MG63 (cell line): ENCODE measurements around the gene MFAP4. TPM values are rescaled to one million over a fixed set of nuclear protein-coding genes. Genes with fewer than 3 reads are reported as not detected.
A peak's percentile ranks its signal among the peaks of the same experiment; 100 is the strongest.
"Not testable (repeated sequence)": the region's sequence is repeated elsewhere in the genome, so short reads cannot be mapped to it uniquely, and the experiment has no call there.

Source experiments
- DNase-seq: peaks from one replicate; pipeline ENCODE4 v3.0.0-alpha.2; 2020
- H3K27me3 ChIP-seq: fragments of 250-450 bp; sonication (Bioruptor Pico); 2 replicates; pipeline ENCODE4 v1.5.1; 2020; ENCODE audit warnings: mild to moderate bottlenecking, moderate library complexity
- H3K36me3 ChIP-seq: fragments of 250-450 bp; sonication (Bioruptor Pico); 2 replicates; pipeline ENCODE4 v1.5.1; 2020; ENCODE audit warnings: mild to moderate bottlenecking, moderate library complexity
- H3K4me3 ChIP-seq: fragments of 250-450 bp; sonication (Bioruptor Pico); 2 replicates; pipeline ENCODE4 v1.5.1; 2020; ENCODE audit warnings: mild to moderate bottlenecking, moderate library complexity
- H3K9me3 ChIP-seq: fragments of 250-450 bp; sonication (Bioruptor Pico); 2 replicates; pipeline ENCODE4 v1.5.1; 2020; ENCODE audit warnings: mild to moderate bottlenecking, moderate library complexity
- total RNA-seq: library from RNA; depleted of rRNA; stranded (reverse); fragments of >200 nt; shearing (Covaris generic); gene quantifications from 2 replicates; pipeline ENCODE4 v1.2.3, GENCODE V29; 2014; ENCODE audit warnings: low replicate concordance

The MFAP4 gene
- total RNA-seq, 1 experiment from 2014 or later: 3.2 TPM

DNA sequence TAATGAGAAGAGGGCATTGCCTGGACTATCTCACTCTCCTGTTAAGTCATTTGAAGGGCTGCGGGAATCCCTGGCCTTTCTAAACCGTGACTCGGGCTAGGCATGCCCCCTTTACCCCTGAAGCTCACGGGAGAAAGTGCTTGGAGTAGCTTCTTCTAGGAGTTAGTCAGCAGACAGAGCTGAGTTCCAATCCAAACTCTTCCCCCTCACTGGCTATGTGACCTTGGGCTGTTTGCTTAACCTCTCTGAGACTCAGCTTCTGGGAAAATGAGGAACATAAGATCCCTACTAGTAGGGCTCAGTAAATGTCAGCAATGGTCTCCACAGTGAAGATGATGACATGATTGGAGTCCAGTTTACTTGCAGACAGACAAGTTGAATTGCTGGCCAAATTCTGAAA is 18.8 kb downstream of the MFAP4 start:
- Histone ChIP-seq H3K36me3 (no peaks in the 10 kb centered on the region), H3K4me3 (no peak overlapping the region), H3K9me3 (no peaks in the 10 kb centered on the region), H3K27me3 (no peaks in the 10 kb centered on the region)
- no peak for DNase-seq

DNA sequence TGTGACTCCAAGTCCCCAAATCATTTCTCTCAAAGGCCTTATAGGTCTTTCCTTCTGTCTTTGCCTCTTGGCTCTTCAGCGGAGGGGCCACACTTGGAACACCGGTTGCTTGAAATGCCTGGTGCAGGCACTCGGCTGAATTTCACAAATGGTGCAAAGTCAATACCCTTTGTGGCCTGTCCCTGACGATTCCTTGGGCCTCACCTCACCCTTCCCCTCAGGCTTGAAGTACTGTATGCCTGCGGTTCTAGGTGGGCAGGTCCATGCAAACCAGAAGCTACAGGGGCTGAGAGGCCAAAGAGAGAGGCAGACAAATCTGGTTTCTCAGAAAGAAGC is 20.4 kb downstream of the MFAP4 start:
- Histone ChIP-seq H3K27me3 (no peaks in the 10 kb centered on the region), H3K36me3 (no peaks in the 10 kb centered on the region), H3K4me3 (no peak overlapping the region), H3K9me3 (no peaks in the 10 kb centered on the region)
- no peak for DNase-seq

DNA sequence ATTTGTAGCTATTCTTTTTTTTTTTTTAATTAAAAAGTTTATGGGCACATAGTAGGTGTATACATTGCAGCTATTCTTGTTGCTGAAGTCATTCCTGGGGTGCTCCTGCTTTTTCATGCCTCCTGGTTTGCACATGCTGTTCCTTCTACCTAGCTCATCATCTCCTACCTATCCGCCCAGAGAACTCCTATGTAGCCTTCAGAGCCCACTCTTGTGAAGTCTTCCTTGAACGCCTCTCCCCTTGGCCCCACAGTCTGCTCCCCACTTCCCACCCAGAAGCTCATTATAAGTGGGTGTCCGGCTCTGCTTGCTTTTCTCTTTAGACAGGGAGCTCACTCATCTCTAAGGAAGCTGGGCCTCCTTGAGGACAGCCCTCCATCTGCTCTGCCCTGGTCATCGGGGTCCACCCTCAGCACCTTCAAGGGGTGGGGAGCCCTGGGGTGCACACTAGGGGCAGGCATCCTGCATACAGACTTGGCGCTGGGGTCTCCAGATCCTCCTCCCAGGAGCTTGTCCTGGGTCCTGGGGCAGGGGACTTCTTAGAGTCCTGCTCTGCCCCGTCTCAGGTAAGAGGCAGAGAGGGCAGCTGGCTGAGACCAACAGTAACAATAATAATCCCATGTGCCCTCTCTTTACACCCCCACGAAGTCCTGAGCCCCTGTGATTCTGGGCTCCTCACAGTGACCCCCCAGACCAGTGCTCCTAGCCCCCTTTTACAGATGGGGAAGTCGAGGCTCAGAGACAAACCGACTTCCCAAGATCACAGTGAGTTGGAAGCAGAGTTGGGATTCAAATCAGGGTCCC is 21.0 kb downstream of the MFAP4 start:
- H3K36me3 ChIP-seq: no peaks in the 10 kb centered on the region
- H3K4me3 ChIP-seq: no peak overlapping the region
- H3K27me3 ChIP-seq: no peaks in the 10 kb centered on the region
- no peaks in the 10 kb centered on the region for H3K9me3 ChIP-seq
- DNase-seq: no peak

DNA sequence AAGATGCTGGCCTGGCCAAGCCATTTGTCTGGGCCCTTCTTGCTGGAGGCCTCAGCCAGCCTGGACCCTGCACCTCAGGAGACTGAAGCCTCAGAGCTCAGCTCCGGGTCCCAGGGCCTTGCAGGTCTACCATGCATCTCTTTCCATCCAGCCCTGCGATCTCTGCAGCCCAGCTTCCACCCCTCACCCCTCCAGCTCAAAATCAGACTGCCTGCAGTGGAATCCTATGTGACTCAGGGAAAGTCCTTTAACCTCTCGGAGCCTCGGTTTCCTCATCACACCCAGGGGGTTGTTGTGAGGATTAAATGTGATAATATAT is 21.5 kb downstream of the MFAP4 start:
- Histone ChIP-seq H3K9me3 (no peaks in the 10 kb centered on the region), H3K4me3 (no peak overlapping the region), H3K27me3 (no peaks in the 10 kb centered on the region), H3K36me3 (no peaks in the 10 kb centered on the region)
- no peak for DNase-seq

DNA sequence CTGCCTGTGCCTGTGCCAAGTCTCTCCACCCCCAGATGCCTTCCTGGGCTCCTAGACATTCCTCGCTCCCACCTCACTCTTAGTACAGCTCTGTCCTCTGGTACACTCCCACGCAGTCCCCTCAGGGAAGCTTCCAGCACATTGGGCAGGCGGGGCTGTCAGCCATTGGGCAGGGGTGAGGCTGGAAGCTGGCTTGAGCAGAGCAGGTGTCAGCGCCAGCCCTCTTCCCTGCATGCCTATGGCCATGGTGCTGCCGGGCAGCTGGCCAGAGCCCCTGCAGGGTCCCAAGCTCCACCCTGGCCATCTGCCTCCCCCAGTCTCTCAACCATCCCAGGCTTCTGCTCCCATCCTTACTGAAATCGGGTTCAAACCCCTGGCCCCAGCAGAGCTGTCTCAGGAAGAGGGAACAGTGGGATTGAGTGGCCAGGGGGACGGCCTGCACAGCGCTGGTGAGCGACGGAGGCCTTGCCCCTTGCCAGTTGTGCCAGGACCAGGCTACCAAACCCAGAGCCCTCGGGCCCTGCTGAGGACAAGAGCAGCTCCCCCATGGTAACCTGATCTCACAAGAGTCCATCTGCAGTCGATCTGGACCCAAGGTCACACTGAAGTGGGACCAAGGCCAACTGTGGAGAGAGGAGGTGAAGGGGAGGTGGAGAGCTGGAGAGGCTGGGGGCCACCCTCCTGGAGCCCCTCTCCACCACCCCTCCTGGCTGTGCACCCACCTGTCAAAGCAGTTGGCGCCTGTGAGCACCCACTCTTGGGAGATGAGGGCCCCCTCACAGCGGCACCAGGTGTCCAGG is 22.1 kb downstream of the MFAP4 start:
- Histone ChIP-seq H3K36me3 (no peaks in the 10 kb centered on the region), H3K27me3 (no peaks in the 10 kb centered on the region), H3K4me3 (no peak overlapping the region), H3K9me3 (no peaks in the 10 kb centered on the region)
- no peak for DNase-seq

DNA sequence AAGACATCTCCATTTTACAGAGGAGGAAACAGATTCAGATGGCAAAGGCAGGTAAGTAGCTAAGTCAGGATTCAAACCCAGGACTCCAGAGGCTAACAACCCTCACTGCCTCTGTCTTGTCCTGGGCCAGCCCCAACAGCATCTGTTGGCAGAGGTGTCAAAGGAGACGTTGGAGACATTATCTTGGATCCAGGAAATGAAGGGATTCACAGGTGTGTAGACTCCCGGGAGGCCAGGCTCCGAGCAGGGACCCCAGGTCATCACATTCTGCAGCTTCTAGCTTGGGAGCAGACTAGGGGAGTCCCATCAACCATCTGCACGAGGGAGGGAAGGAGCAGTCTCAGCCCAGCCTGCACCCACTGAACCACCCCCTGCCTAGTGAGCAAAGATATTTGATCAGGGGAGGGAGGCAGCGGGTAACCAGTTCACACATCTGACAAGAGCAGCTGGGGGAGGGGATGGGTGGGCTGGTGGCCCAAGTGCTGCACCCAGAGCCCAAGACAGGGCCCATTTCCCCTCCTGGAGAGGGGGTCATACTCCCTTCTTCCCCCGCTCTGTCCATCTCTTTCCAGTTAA is 23.4 kb downstream of the MFAP4 start:
- DNase-seq: no peak
- Histone ChIP-seq H3K4me3 (no peak overlapping the region), H3K27me3 (no peaks in the 10 kb centered on the region), H3K36me3 (no peaks in the 10 kb centered on the region), H3K9me3 (no peaks in the 10 kb centered on the region)

DNA sequence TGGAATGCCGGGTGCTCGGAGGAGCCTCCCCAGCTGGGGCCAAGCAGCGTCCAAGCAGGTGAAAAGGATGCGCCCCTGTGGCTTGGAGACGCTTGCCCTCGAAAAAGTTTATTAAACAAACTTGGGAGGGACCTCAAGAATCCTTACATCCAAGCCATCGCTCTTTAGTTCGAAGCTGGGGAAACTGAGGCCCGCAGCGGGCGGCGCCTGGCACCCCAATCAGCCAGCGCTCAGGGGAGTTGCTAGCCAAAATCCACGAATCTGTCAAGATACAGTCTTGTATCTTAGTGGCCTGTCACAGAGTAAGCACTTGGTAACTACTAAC is 23.9 kb downstream of the MFAP4 start:
- no peak for DNase-seq
- H3K4me3 ChIP-seq: peak overlapping the region; percentile 77
- no peaks in the 10 kb centered on the region for H3K27me3 ChIP-seq
- no peaks in the 10 kb centered on the region for H3K9me3 ChIP-seq
- H3K36me3 ChIP-seq: no peaks in the 10 kb centered on the region

DNA sequence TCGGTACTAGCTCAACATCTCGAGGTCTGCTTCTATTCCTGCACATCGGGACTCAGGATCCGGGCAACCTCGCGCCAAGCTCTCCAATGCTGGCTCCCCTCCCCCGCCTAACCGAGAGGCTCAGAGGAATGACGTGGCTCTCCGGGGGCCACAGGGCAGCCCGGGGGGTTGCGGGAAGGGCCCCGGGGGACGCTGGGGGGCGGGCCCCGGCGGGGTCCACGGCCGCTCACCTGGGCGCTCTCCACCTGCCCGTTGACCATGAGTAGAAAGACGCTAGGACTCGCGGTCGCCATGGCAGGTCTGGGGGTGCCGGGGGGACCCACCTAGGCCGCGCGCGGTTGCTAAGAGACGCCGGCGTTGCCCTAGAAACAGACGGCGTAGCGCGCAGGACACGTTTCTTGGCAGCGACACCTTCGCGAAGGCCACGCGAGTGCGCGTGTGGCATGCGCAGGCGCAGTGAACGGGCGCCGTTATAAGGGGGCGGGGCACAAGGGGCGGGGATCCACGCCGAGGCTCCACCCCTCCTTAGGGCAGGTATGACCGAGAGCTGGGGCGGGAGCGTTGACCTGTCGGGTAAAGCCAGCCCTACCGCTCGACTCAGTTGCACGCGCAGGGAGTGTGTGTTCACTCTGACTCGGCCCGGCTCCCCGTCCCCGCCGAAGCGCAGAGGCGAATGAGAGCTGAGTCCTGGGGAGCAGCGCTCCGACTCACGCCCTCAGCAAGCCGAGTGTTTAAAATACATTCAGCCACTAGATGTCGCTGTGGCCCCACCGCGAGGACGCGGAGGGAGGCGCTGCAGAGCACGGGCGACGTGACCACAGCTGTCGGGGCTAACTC is 24.5 kb downstream of the MFAP4 start, which contains the start of gene B9D1:
B9D1 (minus strand) TSS at position 447 of the 837 bp plus-strand sequence; CDS start at position 293, 154 bp downstream.
- peak; percentile 74 for DNase-seq
- H3K9me3 ChIP-seq: no peaks in the 10 kb centered on the region
- H3K27me3 ChIP-seq: no peaks in the 10 kb centered on the region
- peak within 1 kb of the TSS; percentile 77 for H3K4me3 ChIP-seq
- H3K36me3 ChIP-seq: no peaks in the 10 kb centered on the region

DNA sequence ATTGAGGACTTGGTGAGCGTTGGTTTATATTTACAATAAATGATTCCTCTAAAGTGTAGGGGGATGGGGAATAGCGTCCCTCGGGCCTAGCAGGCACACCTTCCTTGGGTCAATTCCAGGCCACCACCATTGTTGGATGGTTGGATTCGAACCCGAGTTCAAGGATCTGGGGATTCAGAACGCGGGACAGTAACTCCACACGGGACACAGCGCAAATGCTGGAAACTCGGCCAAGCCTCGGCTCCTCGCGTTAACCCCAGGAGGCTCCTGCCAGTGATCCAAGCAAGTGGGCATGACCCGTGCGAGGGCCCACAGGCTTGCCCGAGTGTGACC is 25.1 kb downstream of the MFAP4 start:
- Histone ChIP-seq H3K36me3 (no peaks in the 10 kb centered on the region), H3K27me3 (no peaks in the 10 kb centered on the region), H3K9me3 (no peaks in the 10 kb centered on the region), H3K4me3 (peak overlapping the region; percentile 77)
- DNase-seq: no peak

DNA sequence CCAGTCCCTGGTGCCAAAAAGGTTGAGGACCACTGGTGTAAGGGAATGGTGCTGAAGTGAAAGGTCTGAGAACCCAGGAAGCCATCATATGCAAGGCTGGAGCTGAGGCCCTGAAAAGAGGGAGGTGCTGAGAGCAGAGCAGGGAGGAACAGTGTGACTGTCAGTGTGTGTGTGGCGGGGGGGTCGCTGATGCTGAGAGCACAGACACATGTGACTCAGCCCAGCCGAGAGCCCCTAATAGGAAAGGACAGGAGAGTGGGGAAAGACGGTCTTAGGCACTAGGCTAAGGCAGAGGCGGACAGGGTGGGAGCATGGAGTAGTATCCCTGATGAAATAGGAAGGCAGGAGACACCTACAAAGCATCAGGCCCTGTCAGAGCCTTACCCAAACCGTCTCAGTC is 25.7 kb downstream of the MFAP4 start:
- no peaks in the 10 kb centered on the region for H3K27me3 ChIP-seq
- H3K9me3 ChIP-seq: no peaks in the 10 kb centered on the region
- no peak overlapping the region for H3K4me3 ChIP-seq
- no peak for DNase-seq
- H3K36me3 ChIP-seq: no peaks in the 10 kb centered on the region

DNA sequence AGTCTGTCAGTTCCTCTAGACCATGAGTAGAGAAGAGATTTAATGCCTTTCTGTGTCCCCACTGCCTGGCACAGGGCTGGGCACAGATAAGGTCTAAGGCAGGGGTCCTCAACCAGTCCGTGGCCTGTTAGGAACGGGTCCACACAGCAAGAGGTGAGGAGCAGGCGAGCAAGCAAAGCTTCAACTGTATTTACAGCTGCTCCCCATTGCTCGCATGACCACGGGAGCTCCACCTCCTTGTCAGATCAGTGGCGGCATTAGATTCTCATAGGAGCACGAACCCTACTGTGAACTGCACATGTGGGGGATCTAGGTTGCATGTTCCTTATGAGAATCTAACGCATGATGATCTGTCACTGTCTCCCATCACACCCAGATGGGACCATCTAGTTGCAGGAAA is 26.2 kb downstream of the MFAP4 start:
- no peaks in the 10 kb centered on the region for H3K36me3 ChIP-seq
- no peaks in the 10 kb centered on the region for H3K9me3 ChIP-seq
- no peaks in the 10 kb centered on the region for H3K27me3 ChIP-seq
- H3K4me3 ChIP-seq: no peak overlapping the region
- DNase-seq: no peak

DNA sequence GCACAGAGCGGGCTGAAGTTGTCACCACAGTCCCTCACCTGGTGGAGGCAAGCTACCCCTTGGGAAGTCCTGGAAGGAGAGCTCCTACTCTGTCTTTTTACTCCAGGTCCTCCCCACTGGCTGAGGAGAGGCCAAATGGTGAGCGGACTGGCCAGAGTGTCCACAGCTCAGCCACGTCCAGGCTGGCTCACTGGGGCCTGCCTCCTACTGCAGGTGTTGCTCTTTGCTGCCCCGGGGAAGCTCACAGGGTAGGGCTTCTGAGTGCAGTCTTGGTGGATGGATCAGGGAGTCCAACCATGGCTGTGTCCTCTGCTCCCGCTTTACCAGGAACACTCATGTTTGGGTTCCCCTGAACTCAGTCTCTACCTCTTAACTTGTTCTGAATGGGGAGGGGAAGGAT is 27.1 kb downstream of the MFAP4 start:
- no peaks in the 10 kb centered on the region for H3K9me3 ChIP-seq
- H3K27me3 ChIP-seq: no peaks in the 10 kb centered on the region
- no peak overlapping the region for H3K4me3 ChIP-seq
- H3K36me3 ChIP-seq: no peaks in the 10 kb centered on the region
- no peak for DNase-seq

DNA sequence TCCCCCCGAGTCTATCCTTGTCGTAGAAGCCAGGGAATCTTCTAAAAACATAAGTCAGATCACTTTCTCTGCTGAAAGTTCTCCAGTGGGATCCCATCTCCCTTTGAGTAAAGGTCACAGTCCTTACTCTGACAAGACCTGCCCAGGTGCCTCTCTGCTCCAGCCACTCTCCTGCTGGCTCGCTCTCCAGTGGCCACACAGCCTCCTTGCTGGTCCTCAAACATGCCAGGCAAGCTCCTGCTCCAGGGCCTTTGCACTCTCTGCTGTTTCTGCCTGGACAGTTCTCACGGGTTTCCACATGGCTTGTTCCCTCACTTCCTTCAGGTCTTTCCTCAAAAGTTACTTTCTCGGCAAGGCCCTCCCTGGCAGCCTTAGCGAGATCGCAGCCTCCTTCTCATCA is 27.8 kb downstream of the MFAP4 start:
- Histone ChIP-seq H3K4me3 (no peak overlapping the region), H3K36me3 (no peaks in the 10 kb centered on the region), H3K27me3 (no peaks in the 10 kb centered on the region), H3K9me3 (no peaks in the 10 kb centered on the region)
- no peak for DNase-seq

DNA sequence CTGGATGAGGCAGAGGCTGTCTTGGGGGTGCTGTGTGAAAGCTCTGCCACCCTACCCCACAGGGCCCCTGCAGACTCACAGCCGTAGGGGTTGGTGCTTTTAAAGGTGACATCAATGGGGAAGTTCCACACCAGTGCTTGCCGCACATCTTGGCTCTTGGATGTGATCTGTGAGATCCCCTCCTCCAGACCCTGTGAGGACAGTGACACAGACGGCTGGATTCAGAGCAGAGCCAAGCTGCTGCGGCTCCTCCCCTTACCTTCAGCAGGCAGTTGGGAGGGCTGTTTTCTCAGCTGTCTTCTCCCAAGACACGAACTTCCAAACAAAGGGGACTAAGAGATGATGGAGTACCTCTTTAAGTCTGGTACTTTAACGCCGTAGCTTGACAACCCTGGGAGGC is 29.2 kb downstream of the MFAP4 start:
- H3K36me3 ChIP-seq: no peaks in the 10 kb centered on the region
- no peaks in the 10 kb centered on the region for H3K9me3 ChIP-seq
- DNase-seq: no peak
- H3K4me3 ChIP-seq: no peak overlapping the region
- no peaks in the 10 kb centered on the region for H3K27me3 ChIP-seq

DNA sequence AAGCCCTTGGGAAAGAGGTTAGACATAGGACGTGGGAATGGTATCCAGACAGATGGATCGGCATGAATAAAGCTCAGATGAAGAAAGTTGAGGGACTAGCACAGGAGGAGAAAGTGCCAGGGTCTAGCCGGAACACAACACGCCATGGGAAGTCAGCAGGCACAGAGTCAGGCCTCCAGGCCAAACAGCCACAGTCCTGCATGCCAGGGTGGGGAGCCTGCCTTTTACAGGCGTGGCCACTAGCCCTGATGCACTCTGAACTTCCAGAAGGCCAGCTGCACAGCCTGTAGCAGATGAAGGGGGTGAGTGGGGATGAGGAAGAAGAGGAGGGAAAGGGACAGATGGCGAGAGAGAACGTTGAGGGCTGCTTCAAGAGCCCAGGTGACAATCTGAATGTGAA is 29.6 kb downstream of the MFAP4 start:
- H3K9me3 ChIP-seq: no peaks in the 10 kb centered on the region
- no peak overlapping the region for H3K4me3 ChIP-seq
- no peak for DNase-seq
- H3K36me3 ChIP-seq: no peaks in the 10 kb centered on the region
- no peaks in the 10 kb centered on the region for H3K27me3 ChIP-seq

DNA sequence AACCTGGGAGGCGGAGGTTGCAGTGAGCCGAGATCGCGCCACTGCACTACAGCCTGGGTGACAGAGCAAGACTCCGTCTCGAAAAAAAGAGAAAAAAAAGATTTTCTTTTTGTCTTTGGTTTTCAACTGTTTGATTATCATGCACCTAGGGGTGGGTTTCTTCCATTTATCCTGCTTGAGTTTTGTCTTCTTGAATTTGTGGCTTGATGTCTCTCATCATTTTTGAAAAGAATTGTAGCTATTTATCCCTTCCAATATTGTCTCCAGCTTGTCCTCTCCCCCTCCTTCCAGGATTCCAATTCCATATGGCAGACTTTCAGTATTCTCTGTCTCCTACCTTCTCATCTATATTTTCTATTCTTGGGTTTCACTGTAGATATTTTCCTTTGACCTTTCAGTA is 32.2 kb downstream of the MFAP4 start:
- Histone ChIP-seq H3K9me3 (no peaks in the 10 kb centered on the region), H3K36me3 (no peaks in the 10 kb centered on the region), H3K27me3 (no peaks in the 10 kb centered on the region), H3K4me3 (no peak overlapping the region)
- DNase-seq: no peak

DNA sequence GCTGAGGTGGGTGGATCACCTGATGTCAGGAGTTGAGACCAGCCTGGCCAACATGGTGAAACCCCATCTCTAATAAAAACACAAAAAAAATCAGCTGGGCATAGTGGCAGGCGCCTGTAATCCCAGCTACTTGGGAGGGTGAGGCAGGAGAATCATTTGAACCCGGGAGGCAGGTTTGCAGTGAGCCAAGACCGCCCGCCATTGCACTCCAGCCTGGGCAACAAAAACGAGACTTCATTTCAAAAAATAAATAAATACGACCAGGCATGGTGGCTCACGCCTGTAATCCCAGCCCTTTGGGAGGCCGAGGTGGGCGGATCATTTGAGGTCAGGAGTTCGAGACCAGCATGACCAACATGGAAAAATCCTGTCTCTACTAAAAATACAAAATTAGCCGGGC is 33.6 kb downstream of the MFAP4 start:
- not testable (repeated sequence) for H3K9me3 ChIP-seq, H3K27me3 ChIP-seq, DNase-seq, H3K36me3 ChIP-seq, H3K4me3 ChIP-seq
